ENCODE data around the gene RTP2. TPM values are rescaled to one million over a fixed set of nuclear protein-coding genes. Genes with fewer than 3 reads are reported as not detected.

RTP2 gene
- total RNA-seq, 4 donors from 2014 or later = not detected

DNA sequence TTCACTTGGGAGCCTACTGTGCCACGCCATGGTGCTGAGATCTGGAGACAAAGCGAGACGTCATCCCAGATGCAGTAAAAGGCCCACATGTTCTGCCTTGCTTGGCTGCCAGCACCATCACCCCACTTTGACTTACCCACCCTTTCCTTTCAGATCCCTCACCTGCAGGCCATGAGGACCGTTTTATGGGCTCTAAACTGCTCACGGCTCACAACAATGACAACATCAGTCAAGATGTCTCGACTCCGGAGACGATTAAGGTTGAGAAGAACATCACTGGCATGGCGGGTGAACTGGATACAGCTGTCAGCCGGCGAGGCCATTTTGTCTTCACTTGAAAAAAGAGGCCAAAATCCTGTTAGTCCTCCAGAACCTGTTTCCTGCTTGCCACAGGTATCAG is 31.0 kb upstream of the RTP2 start:
- DNase-seq (ENCODE audit: low spot score) (no peak), ATAC-seq (ENCODE audit: low FRiP score) (no peak)
- TF ChIP-seq, protein P1, sequence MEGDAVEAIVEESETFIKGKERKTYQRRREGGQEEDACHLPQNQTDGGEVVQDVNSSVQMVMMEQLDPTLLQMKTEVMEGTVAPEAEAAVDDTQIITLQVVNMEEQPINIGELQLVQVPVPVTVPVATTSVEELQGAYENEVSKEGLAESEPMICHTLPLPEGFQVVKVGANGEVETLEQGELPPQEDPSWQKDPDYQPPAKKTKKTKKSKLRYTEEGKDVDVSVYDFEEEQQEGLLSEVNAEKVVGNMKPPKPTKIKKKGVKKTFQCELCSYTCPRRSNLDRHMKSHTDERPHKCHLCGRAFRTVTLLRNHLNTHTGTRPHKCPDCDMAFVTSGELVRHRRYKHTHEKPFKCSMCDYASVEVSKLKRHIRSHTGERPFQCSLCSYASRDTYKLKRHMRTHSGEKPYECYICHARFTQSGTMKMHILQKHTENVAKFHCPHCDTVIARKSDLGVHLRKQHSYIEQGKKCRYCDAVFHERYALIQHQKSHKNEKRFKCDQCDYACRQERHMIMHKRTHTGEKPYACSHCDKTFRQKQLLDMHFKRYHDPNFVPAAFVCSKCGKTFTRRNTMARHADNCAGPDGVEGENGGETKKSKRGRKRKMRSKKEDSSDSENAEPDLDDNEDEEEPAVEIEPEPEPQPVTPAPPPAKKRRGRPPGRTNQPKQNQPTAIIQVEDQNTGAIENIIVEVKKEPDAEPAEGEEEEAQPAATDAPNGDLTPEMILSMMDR (IDR thresholded peaks at IDR 0.05) = no peak

DNA sequence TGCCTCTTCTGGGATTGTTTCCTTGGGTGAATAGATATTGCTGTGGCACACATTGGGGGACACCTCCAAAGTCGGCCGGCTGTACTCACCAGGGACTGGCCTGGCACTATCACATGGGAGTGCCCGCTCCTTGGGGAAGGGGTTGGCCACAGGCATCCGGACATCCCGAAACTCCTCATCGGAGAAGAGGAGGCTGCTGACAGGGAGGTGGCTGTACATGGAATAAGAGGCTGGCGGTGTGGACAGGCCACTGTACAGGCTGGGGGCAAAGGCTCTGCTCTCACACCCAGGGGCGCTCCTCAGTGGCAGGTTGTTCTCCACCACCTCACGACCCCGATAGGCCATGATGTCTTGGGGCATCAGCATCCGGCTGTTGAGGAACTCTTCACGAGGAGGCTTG is 27.2 kb upstream of the RTP2 start:
- ATAC-seq (ENCODE audit: low FRiP score) (no peak), DNase-seq (ENCODE audit: low spot score) (no peak)
- TF ChIP-seq, protein P1 (IDR thresholded peaks at IDR 0.05) = no peak

DNA sequence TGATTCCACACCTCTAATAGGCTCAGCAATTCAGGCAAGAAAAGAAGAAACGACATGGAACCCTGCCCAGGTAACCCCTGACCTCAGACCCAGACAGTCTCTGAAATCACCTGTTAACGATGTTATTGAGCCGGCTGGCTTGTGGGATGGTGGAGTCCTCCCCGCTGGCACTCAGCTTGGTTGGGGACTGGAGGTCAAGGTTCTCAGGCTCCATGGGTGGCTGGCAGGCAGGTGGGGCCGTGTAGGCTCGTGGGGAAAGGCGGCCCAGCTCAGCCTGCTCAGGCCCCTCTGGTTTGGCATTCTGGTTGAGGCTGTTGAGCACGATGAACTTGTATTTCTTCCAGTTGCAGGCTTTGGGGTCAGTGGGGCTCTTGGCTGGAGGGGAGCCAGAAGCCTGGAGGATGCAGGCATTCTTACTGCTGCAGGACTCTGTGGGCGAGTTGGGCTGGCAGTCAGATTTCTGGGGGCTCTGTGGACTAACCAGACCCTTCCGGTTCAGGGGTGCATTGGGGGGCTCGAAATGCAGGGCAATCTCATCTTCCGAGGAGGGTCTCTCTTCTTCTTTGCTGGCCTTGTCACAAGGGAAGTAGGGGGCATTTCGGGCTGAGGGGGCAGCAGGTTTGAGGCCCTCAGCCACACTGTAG is 26.7 kb upstream of the RTP2 start:
- no peak for ATAC-seq (ENCODE audit: low FRiP score)
- no peak for DNase-seq (ENCODE audit: low spot score)
- TF ChIP-seq, protein P1 (IDR thresholded peaks at IDR 0.05) = no peak

DNA sequence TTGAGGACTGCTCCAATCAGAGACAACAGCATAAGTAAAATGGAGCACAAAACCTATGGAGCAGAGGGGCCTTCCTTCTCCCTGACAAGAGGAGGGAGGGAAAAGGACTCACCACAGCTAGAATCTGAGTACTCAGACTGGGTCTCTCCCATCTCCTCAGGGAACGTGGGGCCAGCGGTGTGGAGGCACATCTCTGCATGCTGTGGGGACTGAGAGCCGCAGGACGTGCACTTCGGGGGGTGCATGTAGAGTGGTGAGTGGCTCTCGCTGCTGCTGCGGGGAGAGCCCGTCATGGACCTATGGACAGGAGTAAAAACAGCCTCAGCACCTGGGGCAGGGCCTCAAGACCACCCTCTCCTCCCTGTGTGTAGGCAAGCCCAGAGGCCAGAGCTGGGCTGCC is 25.9 kb upstream of the RTP2 start:
- TF ChIP-seq, protein P1 (IDR thresholded peaks at IDR 0.05) = no peak
- DNase-seq (ENCODE audit: low spot score) (no peak), ATAC-seq (ENCODE audit: low FRiP score) (no peak)

DNA sequence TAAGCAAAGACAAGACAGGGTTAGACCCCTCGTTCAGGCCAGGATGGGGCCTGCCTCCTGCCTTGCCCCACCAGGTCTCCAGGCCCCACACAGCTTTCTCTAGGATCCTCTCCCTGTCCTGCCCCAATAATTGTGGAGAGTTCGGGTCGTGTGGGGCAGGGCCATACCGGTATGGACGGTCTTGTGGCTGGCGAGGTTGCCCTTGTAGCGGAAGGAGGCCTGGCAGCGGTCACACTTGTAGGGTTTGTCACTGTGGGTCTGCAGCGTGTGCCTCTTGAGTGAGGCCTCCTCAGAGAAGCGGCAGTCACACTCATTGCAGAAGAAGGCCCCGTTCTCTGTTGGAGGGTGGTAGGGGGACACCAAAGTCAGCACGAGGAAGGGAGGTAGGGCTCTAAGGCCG is 24.2 kb upstream of the RTP2 start:
- no peak for ATAC-seq (ENCODE audit: low FRiP score)
- DNase-seq (ENCODE audit: low spot score) = no peak
- TF ChIP-seq, protein P1 (IDR thresholded peaks at IDR 0.05) = no peak

DNA sequence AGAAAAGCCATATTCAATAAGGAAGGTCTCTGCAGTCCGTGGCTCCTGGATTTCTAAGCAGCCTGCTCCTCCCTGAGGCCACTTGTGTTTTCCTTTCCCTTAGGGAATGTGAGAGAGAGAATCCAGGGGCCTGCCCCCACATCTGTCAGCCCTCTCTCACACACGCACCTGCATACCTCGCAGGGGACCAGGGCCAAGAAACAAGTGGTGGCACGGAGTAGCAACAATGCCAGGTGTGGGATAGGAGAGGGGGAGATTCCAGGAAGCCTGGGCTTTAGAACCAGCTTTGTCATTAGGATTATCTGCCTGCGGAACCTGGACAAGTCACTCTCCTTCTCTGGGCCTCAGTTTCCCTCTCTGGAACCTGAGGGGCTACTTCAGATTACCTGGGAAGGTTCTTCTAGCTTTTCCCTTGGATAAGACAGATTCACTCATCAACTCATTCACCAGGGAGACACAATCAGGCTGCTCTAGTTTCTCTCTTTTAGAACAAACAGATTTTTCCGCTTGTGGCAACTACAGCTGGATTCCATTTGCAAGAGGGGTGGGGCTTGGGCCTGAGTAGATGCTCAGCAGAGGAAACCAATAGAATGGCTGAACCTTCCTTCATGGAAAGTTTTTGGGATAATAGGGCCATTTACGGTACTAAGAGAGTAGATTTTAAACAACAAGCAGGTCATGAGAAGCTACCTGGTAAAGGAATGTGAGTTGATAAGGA is 23.5 kb upstream of the RTP2 start:
- TF ChIP-seq, protein P1 (IDR thresholded peaks at IDR 0.05) = no peak
- DNase-seq (ENCODE audit: low spot score) = no peak
- ATAC-seq (ENCODE audit: low FRiP score) = no peak

DNA sequence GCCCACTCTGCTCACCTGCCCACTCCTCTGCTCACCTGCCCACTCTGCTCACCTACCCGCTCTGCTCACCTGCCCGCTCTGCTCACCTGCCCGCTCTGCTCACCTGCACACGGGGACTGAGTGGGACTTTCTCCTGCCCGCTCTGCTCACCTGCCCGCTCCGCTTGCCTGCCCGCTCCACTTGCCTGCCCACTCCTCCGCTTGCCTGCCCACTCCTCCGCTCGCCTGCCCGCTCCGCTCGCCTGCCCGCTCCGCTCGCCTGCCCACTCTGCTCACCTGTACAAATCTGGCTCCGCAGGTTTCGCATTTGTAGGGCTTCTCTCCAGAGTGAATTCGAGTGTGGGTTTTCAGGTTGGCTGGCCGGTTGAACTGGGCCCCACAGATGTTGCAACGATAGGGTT is 22.9 kb upstream of the RTP2 start:
- DNase-seq (ENCODE audit: low spot score) (no peak), ATAC-seq (ENCODE audit: low FRiP score) (no peak)
- TF ChIP-seq, protein P1 (IDR thresholded peaks at IDR 0.05) = no peak

Data from omental fat pad (tissue), 4 donors.